ENCODE data around the gene TDRD10. TPM values are rescaled to one million over a fixed set of nuclear protein-coding genes. Genes with fewer than 3 reads are reported as not detected.

TDRD10 gene
- 0.31 TPM in 1 of 2 replicates, not detected in the other for total RNA-seq (2021)
- long read RNA-seq = 0 reads

- Histone ChIP-seq H3K27me3 (ENCODE audit: insufficient read depth, low read length) (peaks cover 42% of the 10 kb centered on the region), H3K4me2 (ENCODE audit: insufficient read depth, insufficient read length, low read length) (peak within 1 kb of the TSS; percentile 37)
- peak; percentile 48 for DNase-seq
Measured at GRCh38 chr1:154502066-154502743, at the start of gene TDRD10, which contains the start of gene SHE. Gene TDRD10, plus strand, starts transcription at chr1:154502219. Its CDS starts 4,685 bp downstream, at chr1:154506904. Gene SHE, minus strand, starts transcription at chr1:154502412. Its CDS starts 386 bp downstream, at chr1:154502026.

More at GRCh38 chr1:154502066-154502743, at the start of gene TDRD10, which contains the start of gene SHE:
- H3K36me3 Mint-ChIP-seq (ENCODE audit: insufficient read depth in 1 of 3, low read depth in 3 of 3) = no peaks in the 10 kb centered on the region
- Histone ChIP-seq H3K9ac (ENCODE audit: extremely low read depth, insufficient read length, low read length) (no peak within 1 kb of the TSS), H2BK5ac (ENCODE audit: insufficient read length, low read length) (no peak within 1 kb of the TSS), H3K27ac (ENCODE audit: insufficient read length, low read depth, low read length) (no peak within 1 kb of the TSS), H2BK120ac (ENCODE audit: low read depth, low read length, poor library complexity, severe bottlenecking) (no peak within 1 kb of the TSS), H3K18ac (ENCODE audit: insufficient read length, low read depth, low read length) (no peak within 1 kb of the TSS), H4K5ac (ENCODE audit: insufficient read length, low read depth, low read length) (no peak within 1 kb of the TSS), H3K23ac (ENCODE audit: insufficient read length, low read depth, low read length) (no peak within 1 kb of the TSS), H3K4me1 (ENCODE audit: insufficient read depth, low read length) (no peaks in the 10 kb centered on the region), H3K79me2 (ENCODE audit: insufficient read depth, low read length) (no peaks in the 10 kb centered on the region), H4K8ac (replicated peaks; ENCODE audit: insufficient read length, low read depth, low read length) (no peak within 1 kb of the TSS), H2AFZ (ENCODE audit: low read length) (no peak within 1 kb of the TSS), H3K23me2 (ENCODE audit: insufficient read length, low read depth, low read length, poor library complexity, severe bottlenecking) (peaks cover 3% of the 10 kb centered on the region), H2BK20ac (ENCODE audit: low read depth, low read length, poor library complexity, severe bottlenecking) (no peak within 1 kb of the TSS), H4K20me1 (ENCODE audit: control insufficient read depth, insufficient read depth, insufficient read length) (no peaks in the 10 kb centered on the region), H3K14ac (ENCODE audit: insufficient read depth, low read length) (no peak within 1 kb of the TSS), H2BK12ac (ENCODE audit: insufficient read length, low read depth, low read length) (no peak within 1 kb of the TSS), H2AK5ac (ENCODE audit: insufficient read length, low read length) (no peak within 1 kb of the TSS), H3T11ph (ENCODE audit: low read length) (no peak within 1 kb of the TSS), H3K9me3 (ENCODE audit: control insufficient read depth, low read depth, low read length) (no peaks in the 10 kb centered on the region), H3K79me1 (ENCODE audit: insufficient read depth, low read depth, low read length, poor library complexity, severe bottlenecking) (no peaks in the 10 kb centered on the region), H4K91ac (ENCODE audit: insufficient read length, low read depth, low read length) (no peak within 1 kb of the TSS), H3K56ac (ENCODE audit: insufficient read length, low read depth, low read length) (no peak within 1 kb of the TSS), H3K4ac (ENCODE audit: low read depth, low read length) (no peak within 1 kb of the TSS), H2BK15ac (ENCODE audit: low read depth, low read length) (no peak within 1 kb of the TSS)
- peaks cover 86% of the 10 kb centered on the region for H3K27me3 Mint-ChIP-seq (ENCODE audit: low read depth)
- H3K4me3 Mint-ChIP-seq = peak within 1 kb of the TSS; percentile 55 to 78
- peaks cover 10 to 11% of the 10 kb centered on the region in 2 experiments; a peak in 4 of 5 replicates for H3K9me3 Mint-ChIP-seq
- no peak for TF ChIP-seq CTCF (conservative IDR thresholded peaks at IDR 0.05)
- peaks cover 4% of the 10 kb centered on the region in 2 experiments for H3K4me1 Mint-ChIP-seq
- no CpG with 5 or more reads among the region's 90 CpGs for WGBS (ENCODE audit: extremely low coverage, insufficient read length, low lambda C conversion rate)
- no peak within 1 kb of the TSS; a peak in 1 of 7 replicates for H3K27ac Mint-ChIP-seq
